ENCODE data around the gene SKAP1.
"Not testable (repeated sequence)": the region's sequence is repeated elsewhere in the genome, so short reads cannot be mapped to it uniquely, and the experiment has no call there.

- TF ChIP-seq CTCF (conservative IDR thresholded peaks at IDR 0.05; ENCODE audit: low read length); EZH2phosphoT487 (IDR thresholded peaks at IDR 0.05; ENCODE audit: borderline replicate concordance, low read depth, low read length): not testable (repeated sequence)
Observed at GRCh38 chr17:48449335-48449734, 19.3 kb upstream of the SKAP1 start.

Data from OCI-LY7 (cell line).